ENCODE measurements around the gene PBX1.

DNA sequence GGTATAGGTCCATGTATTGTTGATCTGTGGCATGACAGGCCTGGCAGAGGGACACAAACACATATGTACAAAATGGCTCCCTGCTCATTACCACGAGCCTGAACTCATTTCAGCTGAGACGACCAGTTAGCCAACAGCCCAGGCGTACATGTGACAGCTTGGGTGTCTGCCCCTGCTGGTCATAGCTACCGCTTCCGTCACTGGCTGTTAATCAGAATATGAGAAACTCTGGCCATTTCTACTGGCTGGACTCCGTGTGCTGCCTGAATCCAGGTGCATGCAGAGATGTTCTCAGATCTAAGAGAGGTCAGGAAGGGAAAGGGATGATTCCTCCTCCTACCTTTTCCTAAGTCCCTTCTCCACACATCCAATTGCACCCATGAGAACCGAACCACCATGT, 144.5 kb downstream of the PBX1 start:
- TF ChIP-seq, protein P1, sequence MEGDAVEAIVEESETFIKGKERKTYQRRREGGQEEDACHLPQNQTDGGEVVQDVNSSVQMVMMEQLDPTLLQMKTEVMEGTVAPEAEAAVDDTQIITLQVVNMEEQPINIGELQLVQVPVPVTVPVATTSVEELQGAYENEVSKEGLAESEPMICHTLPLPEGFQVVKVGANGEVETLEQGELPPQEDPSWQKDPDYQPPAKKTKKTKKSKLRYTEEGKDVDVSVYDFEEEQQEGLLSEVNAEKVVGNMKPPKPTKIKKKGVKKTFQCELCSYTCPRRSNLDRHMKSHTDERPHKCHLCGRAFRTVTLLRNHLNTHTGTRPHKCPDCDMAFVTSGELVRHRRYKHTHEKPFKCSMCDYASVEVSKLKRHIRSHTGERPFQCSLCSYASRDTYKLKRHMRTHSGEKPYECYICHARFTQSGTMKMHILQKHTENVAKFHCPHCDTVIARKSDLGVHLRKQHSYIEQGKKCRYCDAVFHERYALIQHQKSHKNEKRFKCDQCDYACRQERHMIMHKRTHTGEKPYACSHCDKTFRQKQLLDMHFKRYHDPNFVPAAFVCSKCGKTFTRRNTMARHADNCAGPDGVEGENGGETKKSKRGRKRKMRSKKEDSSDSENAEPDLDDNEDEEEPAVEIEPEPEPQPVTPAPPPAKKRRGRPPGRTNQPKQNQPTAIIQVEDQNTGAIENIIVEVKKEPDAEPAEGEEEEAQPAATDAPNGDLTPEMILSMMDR (IDR thresholded peaks at IDR 0.05), result no peak
- no peak for TF ChIP-seq POLR2A (IDR thresholded peaks at IDR 0.05)
- no peak for TF ChIP-seq POLR2AphosphoS5 (IDR thresholded peaks at IDR 0.05)
